Measurements from ENCODE around the gene CDC45. TPM values are rescaled to one million over a fixed set of nuclear protein-coding genes. Genes with fewer than 3 reads are reported as not detected.

CDC45 gene
- total and polyA plus RNA-seq, 3 donors from 2014 or later: 38.8 to 47.2 (median 43.7) TPM

DNA sequence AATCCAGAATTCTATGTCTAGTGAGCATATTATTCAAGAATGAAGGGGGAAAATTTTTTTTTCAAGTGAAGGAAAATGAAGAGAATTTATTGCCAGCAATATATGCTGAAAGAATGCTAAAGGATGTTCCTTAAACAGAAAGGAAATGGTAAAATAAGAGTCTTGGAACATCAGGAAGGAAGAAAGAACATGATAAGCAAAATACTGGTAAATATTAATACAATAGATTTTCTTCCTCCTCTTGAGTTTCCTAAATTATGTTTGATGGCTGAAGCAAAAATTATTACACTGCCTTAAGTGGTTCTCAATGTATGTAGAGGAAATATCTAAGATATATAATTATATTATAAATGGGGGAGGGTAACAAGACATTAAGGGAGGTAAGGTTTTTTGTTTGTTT lies 54.1 kb downstream of the CDC45 start:
- Histone ChIP-seq H3K4me1 (no peaks in the 10 kb centered on the region), H3K27me3 (no peaks in the 10 kb centered on the region), H3K27ac (no peak overlapping the region), H3K36me3 (ENCODE audit: low read depth, missing control alignments) (no peaks in the 10 kb centered on the region), H3K4me3 (no peak overlapping the region), H3K9me3 (no peaks in the 10 kb centered on the region)
- intact Hi-C loops (cut with DNase I; ENCODE audit: low total_unique reads): no loop called here
- DNase-seq: no peak
- TF ChIP-seq, protein P1, sequence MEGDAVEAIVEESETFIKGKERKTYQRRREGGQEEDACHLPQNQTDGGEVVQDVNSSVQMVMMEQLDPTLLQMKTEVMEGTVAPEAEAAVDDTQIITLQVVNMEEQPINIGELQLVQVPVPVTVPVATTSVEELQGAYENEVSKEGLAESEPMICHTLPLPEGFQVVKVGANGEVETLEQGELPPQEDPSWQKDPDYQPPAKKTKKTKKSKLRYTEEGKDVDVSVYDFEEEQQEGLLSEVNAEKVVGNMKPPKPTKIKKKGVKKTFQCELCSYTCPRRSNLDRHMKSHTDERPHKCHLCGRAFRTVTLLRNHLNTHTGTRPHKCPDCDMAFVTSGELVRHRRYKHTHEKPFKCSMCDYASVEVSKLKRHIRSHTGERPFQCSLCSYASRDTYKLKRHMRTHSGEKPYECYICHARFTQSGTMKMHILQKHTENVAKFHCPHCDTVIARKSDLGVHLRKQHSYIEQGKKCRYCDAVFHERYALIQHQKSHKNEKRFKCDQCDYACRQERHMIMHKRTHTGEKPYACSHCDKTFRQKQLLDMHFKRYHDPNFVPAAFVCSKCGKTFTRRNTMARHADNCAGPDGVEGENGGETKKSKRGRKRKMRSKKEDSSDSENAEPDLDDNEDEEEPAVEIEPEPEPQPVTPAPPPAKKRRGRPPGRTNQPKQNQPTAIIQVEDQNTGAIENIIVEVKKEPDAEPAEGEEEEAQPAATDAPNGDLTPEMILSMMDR (IDR thresholded peaks at IDR 0.05): no peak

DNA sequence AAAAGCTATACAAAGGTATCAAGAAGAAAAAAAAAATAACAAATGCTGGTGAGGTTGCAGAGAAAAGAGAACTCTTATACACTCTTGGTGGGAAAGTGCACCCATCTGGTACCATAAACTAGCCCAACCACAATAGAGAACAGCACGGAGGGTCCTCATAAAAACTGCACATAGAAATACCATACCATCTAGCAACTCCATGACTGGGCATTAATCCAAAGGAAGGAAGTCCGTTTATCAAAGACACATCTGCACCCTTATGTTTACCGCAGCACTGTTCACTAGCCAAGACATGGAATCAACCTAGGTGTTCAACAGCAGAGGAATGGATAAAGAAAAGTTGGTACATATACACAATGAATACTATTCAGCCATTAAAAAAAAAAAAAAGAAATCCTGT lies 55.3 kb downstream of the CDC45 start:
- Histone ChIP-seq H3K4me3 (no peak overlapping the region), H3K27ac (no peak overlapping the region), H3K9me3 (no peaks in the 10 kb centered on the region), H3K27me3 (no peaks in the 10 kb centered on the region), H3K36me3 (ENCODE audit: low read depth, missing control alignments) (no peaks in the 10 kb centered on the region), H3K4me1 (no peaks in the 10 kb centered on the region)
- 73 to 83% methylated on average over 3 of the region's 3 CpGs for WGBS, 2 donors
- DNase-seq: no peak
- intact Hi-C loops (cut with DNase I; ENCODE audit: low total_unique reads): no loop called here
- TF ChIP-seq POLR2A (IDR thresholded peaks at IDR 0.05): no peak
- TF ChIP-seq, protein P1 (IDR thresholded peaks at IDR 0.05): no peak

DNA sequence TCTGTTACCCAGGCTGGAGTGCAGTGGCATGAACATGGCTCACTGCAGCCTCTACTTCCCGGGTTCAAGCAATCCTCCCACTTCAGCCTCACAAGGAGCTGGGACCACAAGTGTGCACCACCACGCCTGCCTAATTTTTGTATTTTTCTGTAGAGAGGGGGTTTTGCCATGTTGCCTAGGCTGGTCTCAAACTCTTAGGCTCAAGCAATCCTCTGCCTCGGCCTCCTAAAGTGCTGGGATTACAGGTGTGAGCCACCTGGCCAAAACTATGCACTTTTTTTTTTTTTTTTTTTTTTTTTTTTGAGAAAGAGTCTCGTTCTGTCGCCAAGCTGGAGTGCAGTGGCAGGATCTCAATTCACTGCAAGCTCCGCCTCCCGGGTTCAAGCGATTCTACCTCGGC lies 56.8 kb downstream of the CDC45 start:
- 92 to 93% methylated on average over 8 to 9 of the region's 9 CpGs for WGBS, 2 donors
- Histone ChIP-seq H3K27me3 (no peaks in the 10 kb centered on the region), H3K4me3 (no peak overlapping the region), H3K9me3 (no peaks in the 10 kb centered on the region), H3K27ac (no peak overlapping the region), H3K4me1 (no peaks in the 10 kb centered on the region), H3K36me3 (ENCODE audit: low read depth, missing control alignments) (no peaks in the 10 kb centered on the region)
- intact Hi-C loops (cut with DNase I; ENCODE audit: low total_unique reads): no loop called here
- TF ChIP-seq, protein P1 (IDR thresholded peaks at IDR 0.05): no peak
- no peak for TF ChIP-seq POLR2A (IDR thresholded peaks at IDR 0.05)
- DNase-seq: no peak

DNA sequence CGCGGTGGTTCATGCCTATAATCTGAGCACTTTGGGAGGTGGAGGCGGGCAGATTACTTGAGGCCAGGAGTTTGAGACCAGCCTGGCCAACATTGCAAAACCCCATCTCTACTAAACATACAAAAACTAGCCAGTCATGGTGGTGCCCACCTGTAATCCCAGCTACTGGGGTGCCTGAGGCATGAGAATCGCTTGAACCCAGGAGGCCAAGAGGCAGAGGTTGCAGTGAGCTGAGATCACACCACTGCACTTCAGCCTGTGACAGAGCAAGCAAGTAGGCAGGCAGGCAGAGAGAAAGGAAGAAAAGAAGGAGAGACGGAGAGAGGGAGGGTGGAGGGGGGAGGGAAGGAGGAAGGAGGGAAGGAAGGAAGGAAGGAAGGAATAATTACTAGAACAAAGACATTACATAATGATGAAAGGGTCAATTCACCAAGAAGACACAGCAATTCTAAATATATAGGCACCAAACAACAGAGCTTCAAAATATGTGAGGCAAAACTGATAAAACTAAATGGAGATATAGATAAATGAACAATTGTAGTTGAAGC lies 58.3 kb downstream of the CDC45 start:
- no peaks in the 10 kb centered on the region for H3K4me1 ChIP-seq
- H3K27ac ChIP-seq: no peak overlapping the region
- no peaks in the 10 kb centered on the region for H3K27me3 ChIP-seq
- H3K4me3 ChIP-seq: no peak overlapping the region
- intact Hi-C loops (cut with DNase I; ENCODE audit: low total_unique reads): no loop called here
- 78 to 95% methylated on average over 5 of the region's 5 CpGs for WGBS, 2 donors
- H3K36me3 ChIP-seq (ENCODE audit: low read depth, missing control alignments): no peaks in the 10 kb centered on the region
- no peaks in the 10 kb centered on the region for H3K9me3 ChIP-seq
- TF ChIP-seq POLR2A (IDR thresholded peaks at IDR 0.05): no peak
- TF ChIP-seq, protein P1 (IDR thresholded peaks at IDR 0.05): no peak
- no peak for DNase-seq

DNA sequence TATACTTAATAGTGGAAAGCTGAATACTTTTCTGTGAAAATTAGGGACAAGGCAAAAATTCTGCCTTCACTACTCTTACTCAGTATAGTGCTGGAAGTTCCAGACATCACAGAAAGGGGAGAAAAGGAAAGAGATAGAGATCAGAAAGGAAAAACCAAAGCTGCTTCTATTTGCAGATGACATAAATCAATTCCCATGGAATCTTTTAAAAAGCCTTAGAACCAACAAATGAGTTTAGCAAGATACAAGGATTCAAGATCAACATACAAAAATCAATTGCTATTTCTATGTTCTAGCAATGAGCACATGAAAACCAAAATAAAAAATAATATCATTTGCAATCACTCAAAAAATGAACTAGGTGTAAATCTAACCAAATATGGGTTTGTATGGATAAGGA lies 60.7 kb downstream of the CDC45 start:
- Histone ChIP-seq H3K36me3 (ENCODE audit: low read depth, missing control alignments) (no peaks in the 10 kb centered on the region), H3K9me3 (no peaks in the 10 kb centered on the region), H3K27me3 (no peaks in the 10 kb centered on the region), H3K4me3 (no peak overlapping the region), H3K4me1 (no peaks in the 10 kb centered on the region), H3K27ac (no peak overlapping the region)
- intact Hi-C loops (cut with DNase I; ENCODE audit: low total_unique reads): no loop called here
- no peak for TF ChIP-seq POLR2A (IDR thresholded peaks at IDR 0.05)
- TF ChIP-seq, protein P1 (IDR thresholded peaks at IDR 0.05): no peak
- no peak for DNase-seq

Measured in testis (tissue), 3 donors.